PC-9 (cell line): ENCODE measurements around the gene SIAH3. TPM values are rescaled to one million over a fixed set of nuclear protein-coding genes. Genes with fewer than 3 reads are reported as not detected.

ENCODE experiments used
- BruUV-seq: library from RNA; stranded (reverse); fragments of 400-500 nt; replicated peaks from 2 replicates; lab custom pipeline; 2021; lab: Mats Ljungman, UMichigan
- CTCF ChIA-PET: fragments of 300-600 bp; sonication (Branson Sonifier 250); formaldehyde crosslinking; loops from one replicate; lab custom pipeline; 2022; ENCODE audit warnings: antibody characterized with exemption; lab: Charles Lee
- POLR2A ChIA-PET: fragments of 300-600 bp; sonication (Branson Sonifier 250); formaldehyde crosslinking; loops from one replicate; lab custom pipeline; 2022; ENCODE audit warnings: antibody characterized with exemption; ENCODE audit not compliant: unreplicated experiment; lab: Charles Lee
- DNase-seq, 2 experiments: peaks; one replicate each; pipeline versions ENCODE4 v3.0.0 to v3.0.0-alpha.2; 2015 to 2022; ENCODE audit warnings: mixed read lengths in 1 of 2
- H2AFZ ChIP-seq: fragments of 200-600 bp; sonication (generic); 2 replicates; pipeline ENCODE4 v1.8.1; 2017; ENCODE audit warnings: antibody characterized with exemption
- H3F3A ChIP-seq: fragments of 200-600 bp; sonication (generic); 2 replicates; pipeline ENCODE4 v1.8.1; 2017; ENCODE audit warnings: antibody characterized with exemption, mild to moderate bottlenecking, low read depth; ENCODE audit not compliant: insufficient read depth
- H3K27ac ChIP-seq: fragments of 200-600 bp; sonication (generic); 2 replicates; pipeline ENCODE4 v1.6.1; 2016; ENCODE audit warnings: mixed run types
- H3K27me3 ChIP-seq: fragments of 200-600 bp; sonication (generic); 2 replicates; pipeline ENCODE4 v1.6.1; 2016; ENCODE audit warnings: low read depth, mixed run types; ENCODE audit not compliant: insufficient read depth
- H3K36me3 ChIP-seq: fragments of 200-600 bp; sonication (generic); 2 replicates; pipeline ENCODE4 v1.6.1; 2016; ENCODE audit warnings: low read depth, mixed run types
- H3K4me1 ChIP-seq: fragments of 200-600 bp; sonication (generic); replicated peaks from 2 replicates; pipeline ENCODE4 v1.6.1; 2016; ENCODE audit warnings: mixed run types; ENCODE audit not compliant: insufficient read depth
- H3K4me2 ChIP-seq: fragments of 200-600 bp; sonication (generic); 2 replicates; pipeline ENCODE4 v1.6.1; 2017; ENCODE audit warnings: mixed run types
- H3K4me3 ChIP-seq: fragments of 200-600 bp; sonication (generic); 2 replicates; pipeline ENCODE4 v1.6.1; 2016; ENCODE audit warnings: mixed run types
- H3K79me2 ChIP-seq: fragments of 200-600 bp; sonication (generic); 2 replicates; pipeline ENCODE4 v1.6.1; 2017; ENCODE audit warnings: low read depth, mixed run types
- H3K9me2 ChIP-seq: fragments of 200-600 bp; sonication (generic); 2 replicates; pipeline ENCODE4 v1.8.1; 2017; ENCODE audit warnings: mild to moderate bottlenecking; ENCODE audit not compliant: insufficient read depth
- H3K9me3 ChIP-seq: fragments of 200-600 bp; sonication (generic); 2 replicates; pipeline ENCODE4 v1.8.1; 2016; ENCODE audit warnings: low read depth; ENCODE audit not compliant: insufficient read depth
- H4K20me1 ChIP-seq: fragments of 200-600 bp; sonication (generic); 2 replicates; pipeline ENCODE4 v1.8.1; 2017; ENCODE audit not compliant: insufficient read depth
- EZH2 ChIP-seq: fragments of 200-600 bp; sonication (generic); IDR thresholded peaks from 2 replicates; pipeline ENCODE4 v1.8.0; 2017; ENCODE audit warnings: antibody characterized with exemption, low read depth
- intact Hi-C: fragments of 100-400 bp; cut with micrococcal nuclease; formaldehyde crosslinking; loops from one replicate; pipeline ENCODE4 v1.10.0; 2022; ENCODE audit not compliant: unreplicated experiment
- total RNA-seq: library from RNA; stranded (reverse); gene quantifications from 2 replicates; pipeline ENCODE4 v1.2.3, GENCODE V29; 2021
- TF ChIP-seq, protein P1 (sequence below): fragments of 200-600 bp; sonication (generic); conservative IDR thresholded peaks from 2 replicates; pipeline ENCODE4 v1.6.1; 2017; ENCODE audit warnings: mixed run types, antibody characterized with exemption, mild to moderate bottlenecking, moderate library complexity

SIAH3 gene
- total RNA-seq, 1 experiment from 2014 or later = not detected

- H3F3A ChIP-seq = no peaks in the 10 kb centered on the region
- ChIA-PET POLR2A (no interaction called here), CTCF (interaction anchor here (0.6 kb wide), 1 partner anchor 1315 kb away, joined by 4 read pairs; no protein-coding TSS in a partner anchor)
- H3K9me2 ChIP-seq = no peaks in the 10 kb centered on the region
- H3K4me2 ChIP-seq = no peak overlapping the region
- no peaks in the 10 kb centered on the region for H4K20me1 ChIP-seq
- DNase-seq = no peak
- no peaks in the 10 kb centered on the region for H3K36me3 ChIP-seq
- no peak overlapping the region for H3K4me3 ChIP-seq
- intact Hi-C loops = no loop called here
- no peaks in the 10 kb centered on the region for H3K9me3 ChIP-seq
- H3K27ac ChIP-seq = no peak overlapping the region
- BruUV-seq = no TSS peak
- TF ChIP-seq, protein P1, sequence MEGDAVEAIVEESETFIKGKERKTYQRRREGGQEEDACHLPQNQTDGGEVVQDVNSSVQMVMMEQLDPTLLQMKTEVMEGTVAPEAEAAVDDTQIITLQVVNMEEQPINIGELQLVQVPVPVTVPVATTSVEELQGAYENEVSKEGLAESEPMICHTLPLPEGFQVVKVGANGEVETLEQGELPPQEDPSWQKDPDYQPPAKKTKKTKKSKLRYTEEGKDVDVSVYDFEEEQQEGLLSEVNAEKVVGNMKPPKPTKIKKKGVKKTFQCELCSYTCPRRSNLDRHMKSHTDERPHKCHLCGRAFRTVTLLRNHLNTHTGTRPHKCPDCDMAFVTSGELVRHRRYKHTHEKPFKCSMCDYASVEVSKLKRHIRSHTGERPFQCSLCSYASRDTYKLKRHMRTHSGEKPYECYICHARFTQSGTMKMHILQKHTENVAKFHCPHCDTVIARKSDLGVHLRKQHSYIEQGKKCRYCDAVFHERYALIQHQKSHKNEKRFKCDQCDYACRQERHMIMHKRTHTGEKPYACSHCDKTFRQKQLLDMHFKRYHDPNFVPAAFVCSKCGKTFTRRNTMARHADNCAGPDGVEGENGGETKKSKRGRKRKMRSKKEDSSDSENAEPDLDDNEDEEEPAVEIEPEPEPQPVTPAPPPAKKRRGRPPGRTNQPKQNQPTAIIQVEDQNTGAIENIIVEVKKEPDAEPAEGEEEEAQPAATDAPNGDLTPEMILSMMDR = no peak
- no peak for TF ChIP-seq EZH2
- H2AFZ ChIP-seq = no peak overlapping the region
- peaks cover 63% of the 10 kb centered on the region for H3K27me3 ChIP-seq
- no peaks in the 10 kb centered on the region for H3K4me1 ChIP-seq
- H3K79me2 ChIP-seq = no peaks in the 10 kb centered on the region
These were observed 51.1 kb downstream of the SIAH3 start for GRCh38 chr13:45800485-45800884.

GRCh38 chr13:45799451-45799850 is 52.1 kb downstream of the SIAH3 start:
- CTCF ChIA-PET = no interaction called here
- BruUV-seq = no TSS peak

GRCh38 chr13:45798851-45799250 is 52.7 kb downstream of the SIAH3 start:
- DNase-seq = no peak
- TF ChIP-seq, protein P1 = no peak
- no peak for TF ChIP-seq EZH2
- no peak overlapping the region for H3K4me3 ChIP-seq
- no peaks in the 10 kb centered on the region for H4K20me1 ChIP-seq
- no peaks in the 10 kb centered on the region for H3K9me3 ChIP-seq
- no peaks in the 10 kb centered on the region for H3K9me2 ChIP-seq
- no peak overlapping the region for H3K27ac ChIP-seq
- intact Hi-C loops = no loop called here
- no peaks in the 10 kb centered on the region for H3K36me3 ChIP-seq
- no peaks in the 10 kb centered on the region for H3K4me1 ChIP-seq
- CTCF ChIA-PET = no interaction called here
- no peaks in the 10 kb centered on the region for H3F3A ChIP-seq
- H2AFZ ChIP-seq = no peak overlapping the region
- BruUV-seq = no TSS peak
- POLR2A ChIA-PET = no interaction called here
- peaks cover 64% of the 10 kb centered on the region for H3K27me3 ChIP-seq
- no peak overlapping the region for H3K4me2 ChIP-seq
- H3K79me2 ChIP-seq = no peaks in the 10 kb centered on the region

More at GRCh38 chr13:45799451-45799850, 52.1 kb downstream of the SIAH3 start:
- Histone ChIP-seq H4K20me1 (no peaks in the 10 kb centered on the region), H3K27ac (no peak overlapping the region), H3F3A (no peaks in the 10 kb centered on the region), H3K79me2 (no peaks in the 10 kb centered on the region), H2AFZ (no peak overlapping the region), H3K4me2 (no peak overlapping the region), H3K9me2 (no peaks in the 10 kb centered on the region), H3K4me3 (no peak overlapping the region), H3K27me3 (peaks cover 64% of the 10 kb centered on the region), H3K36me3 (no peaks in the 10 kb centered on the region), H3K9me3 (no peaks in the 10 kb centered on the region), H3K4me1 (no peaks in the 10 kb centered on the region)
- TF ChIP-seq, protein P1 = no peak
- no peak for TF ChIP-seq EZH2
- DNase-seq = no peak
- intact Hi-C loops = no loop called here
- POLR2A ChIA-PET = no interaction called here
